ENCODE measurements around the gene RIOX2.
"Not testable (repeated sequence)": the region's sequence is repeated elsewhere in the genome, so short reads cannot be mapped to it uniquely, and the experiment has no call there.

The RIOX2 gene

GRCh38 chr3:97971679-97972567, at the start of gene RIOX2:
Gene RIOX2, minus strand, starts transcription at chr3:97972431. Its CDS starts 4,838 bp downstream, at chr3:97967593.
- peak; percentile 69 for DNase-seq (ENCODE audit: low read depth)

- no peak for DNase-seq (ENCODE audit: low read depth)
These were observed 48.2 kb upstream of the RIOX2 start for GRCh38 chr3:98020412-98020811.

GRCh38 chr3:98018301-98018700, 46.1 kb upstream of the RIOX2 start:
- no peak for DNase-seq (ENCODE audit: low read depth)

GRCh38 chr3:98014268-98014585, 42.0 kb upstream of the RIOX2 start:
- DNase-seq (ENCODE audit: low read depth), result no peak

- no peak for DNase-seq (ENCODE audit: low read depth)
These were observed 41.4 kb upstream of the RIOX2 start for GRCh38 chr3:98013411-98014267.

GRCh38 chr3:98012979-98013378, 40.7 kb upstream of the RIOX2 start:
- DNase-seq (ENCODE audit: low read depth), result no peak

GRCh38 chr3:98010883-98011449, 38.7 kb upstream of the RIOX2 start:
- not testable (repeated sequence) for DNase-seq (ENCODE audit: low read depth)

GRCh38 chr3:98010194-98010882, 38.1 kb upstream of the RIOX2 start:
- DNase-seq (ENCODE audit: low read depth), result no peak

- DNase-seq (ENCODE audit: low read depth), result no peak
These were observed 36.6 kb upstream of the RIOX2 start for GRCh38 chr3:98008855-98009254.

GRCh38 chr3:98005438-98005837, 33.2 kb upstream of the RIOX2 start:
- no peak for DNase-seq (ENCODE audit: low read depth)

- DNase-seq (ENCODE audit: low read depth), result no peak
These were observed 32.5 kb upstream of the RIOX2 start for GRCh38 chr3:98004721-98005120.

GRCh38 chr3:98003306-98003969, 31.2 kb upstream of the RIOX2 start:
- DNase-seq (ENCODE audit: low read depth), result no peak

GRCh38 chr3:98002717-98003116, 30.5 kb upstream of the RIOX2 start:
- no peak for DNase-seq (ENCODE audit: low read depth)

GRCh38 chr3:97999994-98000393, 27.8 kb upstream of the RIOX2 start:
- DNase-seq (ENCODE audit: low read depth), result no peak

GRCh38 chr3:97999103-97999502, 26.9 kb upstream of the RIOX2 start:
- no peak for DNase-seq (ENCODE audit: low read depth)

GRCh38 chr3:97996988-97997387, 24.8 kb upstream of the RIOX2 start:
- no peak for DNase-seq (ENCODE audit: low read depth)

GRCh38 chr3:97994328-97994945, 22.2 kb upstream of the RIOX2 start:
- no peak for DNase-seq (ENCODE audit: low read depth)

GRCh38 chr3:97993526-97993925, 21.3 kb upstream of the RIOX2 start:
- DNase-seq (ENCODE audit: low read depth), result no peak

GRCh38 chr3:97992547-97993173, 20.4 kb upstream of the RIOX2 start:
- DNase-seq (ENCODE audit: low read depth), result no peak

GRCh38 chr3:97991293-97991682, 19.1 kb upstream of the RIOX2 start:
- no peak for DNase-seq (ENCODE audit: low read depth)

Measured in stimulated activated CD8-positive, alpha-beta memory T cell treated with anti-CD3 and anti-CD28 coated beads, Interleukin-12 subunit alpha, Interleukin-12 subunit beta, amount 100 ng/mL, for 1 hour (primary cell).